Neuronal stem cell (in vitro differentiated cells): ENCODE results near the gene FAM120B.
A peak's percentile ranks its signal among the peaks of the same experiment; 100 is the strongest.

ENCODE experiments used
- DNase-seq: peaks from one replicate; pipeline ENCODE4 v3.0.0-alpha.2; 2013; ENCODE audit warnings: low spot score
- H2AFZ ChIP-seq: one replicate; pipeline ENCODE4 v1.6.1; 2013; ENCODE audit warnings: mild to moderate bottlenecking, low read length, inconsistent platforms
- H2AK5ac ChIP-seq: 2 replicates; pipeline ENCODE4 v1.6.1; 2013; ENCODE audit warnings: low read depth, mild to moderate bottlenecking, inconsistent platforms, low read length, moderate library complexity, mixed read lengths
- H2BK120ac ChIP-seq: 2 replicates; pipeline ENCODE4 v1.6.1; 2013; ENCODE audit warnings: low read depth, mild to moderate bottlenecking, inconsistent platforms, low read length, moderate library complexity, mixed read lengths
- H2BK12ac ChIP-seq: one replicate; pipeline ENCODE4 v1.6.1; 2013; ENCODE audit warnings: low read length, inconsistent platforms
- H2BK15ac ChIP-seq: 2 replicates; pipeline ENCODE4 v1.6.1; 2013; ENCODE audit warnings: mild to moderate bottlenecking, low read length, inconsistent platforms, mixed read lengths
- H2BK5ac ChIP-seq: one replicate; pipeline ENCODE4 v1.6.1; 2013; ENCODE audit warnings: inconsistent platforms, mild to moderate bottlenecking, low read length, moderate library complexity
- H3K14ac ChIP-seq: one replicate; pipeline ENCODE4 v1.6.1; 2013; ENCODE audit warnings: low read length, inconsistent platforms
- H3K18ac ChIP-seq: 2 replicates; pipeline ENCODE4 v1.6.1; 2013; ENCODE audit warnings: low read length, inconsistent platforms
- H3K23ac ChIP-seq: 2 replicates; pipeline ENCODE4 v1.6.1; 2013; ENCODE audit warnings: low read depth, mild to moderate bottlenecking, mixed read lengths, low read length, inconsistent platforms; ENCODE audit not compliant: poor library complexity
- H3K27ac ChIP-seq: replicated peaks from 3 replicates; pipeline ENCODE4 v1.5.1; 2013; ENCODE audit warnings: low read length, inconsistent platforms
- H3K27me3 ChIP-seq, 3 experiments: 2 replicates each; pipeline ENCODE4 v1.6.1; 2013; ENCODE audit warnings: low read length in 3 of 3, mild to moderate bottlenecking in 2 of 3, inconsistent platforms in 1 of 3, low read depth in 1 of 3, mixed read lengths in 1 of 3, moderate library complexity in 1 of 3; ENCODE audit not compliant: control insufficient read depth in 3 of 3, insufficient read depth in 3 of 3
- H3K36me3 ChIP-seq, 2 donors: replicated peaks in 1 of 2; 2 replicates each; pipeline ENCODE4 v1.6.1; 2013; ENCODE audit warnings: low read length in 2 of 2; ENCODE audit not compliant: control insufficient read depth in 2 of 2, insufficient read depth in 2 of 2
- H3K4ac ChIP-seq: 2 replicates; pipeline ENCODE4 v1.6.1; 2013; ENCODE audit warnings: inconsistent platforms, mild to moderate bottlenecking, low read length, moderate library complexity
- H3K4me1 ChIP-seq, 2 donors: 1 replicate in 1 of 2; 2 replicates in 1 of 2; pipeline ENCODE4 v1.6.1; 2013; ENCODE audit warnings: low read length in 2 of 2, low read depth in 1 of 2; ENCODE audit not compliant: control insufficient read depth in 2 of 2, insufficient read depth in 1 of 2
- H3K4me2 ChIP-seq: one replicate; pipeline ENCODE4 v1.6.1; 2013; ENCODE audit warnings: mild to moderate bottlenecking, low read length, inconsistent platforms; ENCODE audit not compliant: insufficient read depth, poor library complexity, severe bottlenecking
- H3K4me3 ChIP-seq, 2 donors: 2 replicates each; pipeline ENCODE4 v1.5.1; 2013; ENCODE audit warnings: low read length in 2 of 2, mild to moderate bottlenecking in 2 of 2, inconsistent platforms in 1 of 2, moderate library complexity in 1 of 2
- H3K79me1 ChIP-seq: one replicate; pipeline ENCODE4 v1.6.1; 2013; ENCODE audit warnings: low read depth, mild to moderate bottlenecking, inconsistent platforms, low read length, moderate library complexity
- H3K9ac ChIP-seq: one replicate; pipeline ENCODE4 v1.6.1; 2013; ENCODE audit warnings: mild to moderate bottlenecking, low read depth, low read length, inconsistent platforms; ENCODE audit not compliant: poor library complexity
- H3K9me3 ChIP-seq, 2 donors: replicated peaks in 1 of 2; 2 replicates each; pipeline versions ENCODE3 to v1.6.1; 2013; ENCODE audit warnings: low read length in 2 of 2, mild to moderate bottlenecking in 2 of 2, inconsistent platforms in 1 of 2, low read depth in 1 of 2, mixed read lengths in 1 of 2, moderate library complexity in 1 of 2; ENCODE audit not compliant: control insufficient read depth in 2 of 2, insufficient read depth in 1 of 2
- H4K8ac ChIP-seq: one replicate; pipeline ENCODE4 v1.6.1; 2013; ENCODE audit warnings: low read depth, mild to moderate bottlenecking, inconsistent platforms, low read length, moderate library complexity
- H4K91ac ChIP-seq: one replicate; pipeline ENCODE4 v1.6.1; 2013; ENCODE audit warnings: low read length, low read depth, mild to moderate bottlenecking, inconsistent platforms; ENCODE audit not compliant: poor library complexity
- WGBS, 2 donors: extraction: QIAGEN DNeasy Blood & Tissue Kit; methylation state at CpG; one replicate each; pipeline ENCODE4 v1.1.7; 2013; ENCODE audit warnings: missing lambda C conversion rate in 2 of 2, mixed read lengths in 1 of 2; ENCODE audit not compliant: insufficient read length in 2 of 2, insufficient replicate concordance in 1 of 2; ENCODE audit errors: extremely low coverage in 2 of 2; 5-methylcytosine and 5-hydroxymethylcytosine counted together

The FAM120B gene

GRCh38 chr6:170423030-170423429 is 116.5 kb downstream of the FAM120B start:
- H3K4me1 ChIP-seq: peaks cover 0 to 19% of the 10 kb centered on the region in 2 donors
- DNase-seq: no peak
- no peaks in the 10 kb centered on the region for H3K79me1 ChIP-seq
- H3K36me3 ChIP-seq: no peaks in the 10 kb centered on the region
- WGBS, 2 donors: no CpG with 5 or more reads among the region's 29 CpGs
- no peak overlapping the region for H4K91ac ChIP-seq
- H3K27me3 ChIP-seq: peaks cover 0 to 3% (median 0%) of the 10 kb centered on the region in 3 experiments
- peak overlapping the region; percentile 35 for H3K18ac ChIP-seq
- peaks cover 0 to 4% of the 10 kb centered on the region in 2 donors for H3K9me3 ChIP-seq
- H3K27ac ChIP-seq: no peak overlapping the region
- peak overlapping the region; percentile 47 for H3K23ac ChIP-seq
- no peak overlapping the region for H2BK15ac ChIP-seq
- no peak overlapping the region for H3K9ac ChIP-seq
- H2BK5ac ChIP-seq: no peak overlapping the region
- H3K4ac ChIP-seq: no peak overlapping the region
- H2AFZ ChIP-seq: peak overlapping the region; percentile 33
- H2AK5ac ChIP-seq: no peak overlapping the region
- no peak overlapping the region for H2BK120ac ChIP-seq
- H3K14ac ChIP-seq: no peak overlapping the region
- H3K4me2 ChIP-seq: peak overlapping the region; percentile 36
- no peak overlapping the region for H4K8ac ChIP-seq
- H2BK12ac ChIP-seq: no peak overlapping the region
- H3K4me3 ChIP-seq: no peak overlapping the region

- no CpG with 5 or more reads among the region's 19 CpGs for WGBS, 2 donors
- no peak overlapping the region for H3K4me2 ChIP-seq
- peak overlapping the region; percentile 14 for H3K9ac ChIP-seq
- H3K4me1 ChIP-seq: peaks cover 0 to 19% of the 10 kb centered on the region in 2 donors
- no peak overlapping the region for H2BK120ac ChIP-seq
- H2BK5ac ChIP-seq: no peak overlapping the region
- no peak overlapping the region for H3K27ac ChIP-seq
- H4K8ac ChIP-seq: no peak overlapping the region
- peak overlapping the region; percentile 4 for H2BK12ac ChIP-seq
- H2AK5ac ChIP-seq: peak overlapping the region; percentile 23
- peaks cover 0 to 4% of the 10 kb centered on the region in 2 donors for H3K9me3 ChIP-seq
- no peaks in the 10 kb centered on the region for H3K36me3 ChIP-seq
- H2AFZ ChIP-seq: no peak overlapping the region
- no peak overlapping the region for H2BK15ac ChIP-seq
- no peak overlapping the region for H4K91ac ChIP-seq
- no peak overlapping the region for H3K4me3 ChIP-seq
- DNase-seq: no peak
- H3K27me3 ChIP-seq: peaks cover 0 to 3% (median 0%) of the 10 kb centered on the region in 3 experiments
- H3K79me1 ChIP-seq: no peaks in the 10 kb centered on the region
- H3K14ac ChIP-seq: peak overlapping the region; percentile 57
- H3K18ac ChIP-seq: peak overlapping the region; percentile 76
- H3K23ac ChIP-seq: no peak overlapping the region
- H3K4ac ChIP-seq: no peak overlapping the region
Observed at GRCh38 chr6:170423814-170424603, 117.5 kb downstream of the FAM120B start.

GRCh38 chr6:170424604-170425126 is 118.1 kb downstream of the FAM120B start:
- Histone ChIP-seq H2BK15ac (peak overlapping the region; percentile 84), H3K4me3 (no peak overlapping the region), H3K23ac (peak overlapping the region; percentile 69), H2BK5ac (no peak overlapping the region), H3K14ac (no peak overlapping the region), H3K79me1 (no peaks in the 10 kb centered on the region), H4K8ac (no peak overlapping the region), H4K91ac (no peak overlapping the region), H3K27me3 (peaks cover 0 to 3% (median 0%) of the 10 kb centered on the region in 3 experiments), H3K9ac (no peak overlapping the region), H3K4me2 (no peak overlapping the region), H3K36me3 (no peaks in the 10 kb centered on the region), H2BK120ac (no peak overlapping the region), H3K18ac (peak overlapping the region; percentile 76), H2BK12ac (no peak overlapping the region), H3K9me3 (peaks cover 0 to 4% of the 10 kb centered on the region in 2 donors), H2AK5ac (peak overlapping the region; percentile 23), H3K4ac (no peak overlapping the region), H3K4me1 (peaks cover 0 to 19% of the 10 kb centered on the region in 2 donors), H2AFZ (peak overlapping the region; percentile 48), H3K27ac (no peak overlapping the region)
- DNase-seq: no peak
- WGBS, 2 donors: no CpG with 5 or more reads among the region's 7 CpGs

- H3K18ac ChIP-seq: no peak overlapping the region
- no peak overlapping the region for H2BK15ac ChIP-seq
- H2AFZ ChIP-seq: peak overlapping the region; percentile 81
- no peak overlapping the region for H3K27ac ChIP-seq
- no peak overlapping the region for H2BK12ac ChIP-seq
- H3K79me1 ChIP-seq: no peaks in the 10 kb centered on the region
- no peak overlapping the region for H3K9ac ChIP-seq
- H4K8ac ChIP-seq: no peak overlapping the region
- WGBS, 2 donors: no CpG with 5 or more reads among the region's 7 CpGs
- peaks cover 0 to 8% of the 10 kb centered on the region in 2 donors for H3K9me3 ChIP-seq
- no peak overlapping the region for H2BK5ac ChIP-seq
- H3K36me3 ChIP-seq: no peaks in the 10 kb centered on the region
- H2AK5ac ChIP-seq: no peak overlapping the region
- H2BK120ac ChIP-seq: no peak overlapping the region
- no peak overlapping the region for H3K23ac ChIP-seq
- no peak overlapping the region for H3K4ac ChIP-seq
- no peak overlapping the region for H4K91ac ChIP-seq
- no peak for DNase-seq
- H3K4me3 ChIP-seq: no peak overlapping the region
- H3K4me2 ChIP-seq: no peak overlapping the region
- H3K27me3 ChIP-seq: peaks cover 0 to 3% (median 0%) of the 10 kb centered on the region in 3 experiments
- H3K4me1 ChIP-seq: peaks cover 8 to 12% of the 10 kb centered on the region in 2 donors
- H3K14ac ChIP-seq: no peak overlapping the region
Observed at GRCh38 chr6:170429450-170429849, 122.9 kb downstream of the FAM120B start.
